Measurements from ENCODE around the gene ARPC4.
"Not testable (repeated sequence)": the region's sequence is repeated elsewhere in the genome, so short reads cannot be mapped to it uniquely, and the experiment has no call there.

ARPC4 gene

DNA sequence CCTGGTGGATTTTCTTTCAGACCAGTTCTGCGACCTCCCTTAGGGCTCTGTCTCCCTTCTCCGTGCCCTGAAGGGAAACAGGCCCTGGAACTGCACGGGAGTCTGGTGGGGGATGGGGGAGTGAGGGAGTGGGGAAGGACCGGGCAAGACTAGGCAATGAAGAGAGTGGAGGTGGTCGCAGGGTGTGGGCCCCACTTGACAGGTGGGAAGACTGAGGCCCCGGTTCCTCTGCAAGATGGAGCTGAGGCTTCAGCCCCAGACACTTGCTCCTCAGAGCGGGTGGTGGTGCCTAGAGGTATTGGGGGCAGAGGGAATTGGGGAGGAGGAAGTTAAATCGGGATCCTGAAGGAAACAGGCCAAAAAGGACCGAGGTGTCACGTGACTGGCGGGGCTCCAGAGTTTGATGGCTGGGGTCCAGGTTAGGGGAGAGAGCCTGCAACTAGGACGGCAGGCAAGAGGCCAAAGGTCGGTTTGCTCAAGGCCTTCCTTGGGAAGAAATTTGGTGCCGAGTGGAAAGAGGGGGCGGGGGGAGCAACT lies 22.5 kb upstream of the ARPC4 start:
- DNase-seq = no peak

GRCh38 chr3:9771007-9771406 lies 21.9 kb upstream of the ARPC4 start:
- DNase-seq = not testable (repeated sequence)

- no peak for DNase-seq
These were observed 15.8 kb upstream of the ARPC4 start for GRCh38 chr3:9776896-9777693.

- DNase-seq = no peak
These were observed 15.2 kb upstream of the ARPC4 start for GRCh38 chr3:9777694-9778021.

- DNase-seq = no peak
These were observed 14.5 kb upstream of the ARPC4 start for GRCh38 chr3:9778143-9779074.

- no peak for DNase-seq
These were observed 13.7 kb upstream of the ARPC4 start for GRCh38 chr3:9779075-9779593.

GRCh38 chr3:9779721-9780457 lies 13.0 kb upstream of the ARPC4 start:
- DNase-seq = no peak

DNA sequence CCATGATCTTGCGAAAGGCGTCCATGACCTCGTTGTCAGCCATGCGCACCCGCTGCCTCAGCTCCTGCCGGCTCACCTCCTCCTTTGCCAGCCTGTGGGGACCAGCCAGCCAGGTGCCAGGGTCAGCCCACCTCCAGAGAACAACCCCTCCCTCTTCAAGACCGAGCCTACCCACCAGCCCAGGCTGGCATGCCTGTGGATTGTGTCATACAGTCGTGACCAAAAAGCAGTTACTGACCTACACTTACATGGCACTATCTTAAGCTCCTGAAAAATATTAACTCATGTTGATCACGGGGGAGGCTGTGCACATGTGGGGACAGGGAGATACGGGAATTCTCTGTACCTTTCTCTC lies 12.4 kb upstream of the ARPC4 start:
- no peak for DNase-seq

- DNase-seq = no peak
These were observed 12.0 kb upstream of the ARPC4 start for GRCh38 chr3:9780910-9781309.

DNA sequence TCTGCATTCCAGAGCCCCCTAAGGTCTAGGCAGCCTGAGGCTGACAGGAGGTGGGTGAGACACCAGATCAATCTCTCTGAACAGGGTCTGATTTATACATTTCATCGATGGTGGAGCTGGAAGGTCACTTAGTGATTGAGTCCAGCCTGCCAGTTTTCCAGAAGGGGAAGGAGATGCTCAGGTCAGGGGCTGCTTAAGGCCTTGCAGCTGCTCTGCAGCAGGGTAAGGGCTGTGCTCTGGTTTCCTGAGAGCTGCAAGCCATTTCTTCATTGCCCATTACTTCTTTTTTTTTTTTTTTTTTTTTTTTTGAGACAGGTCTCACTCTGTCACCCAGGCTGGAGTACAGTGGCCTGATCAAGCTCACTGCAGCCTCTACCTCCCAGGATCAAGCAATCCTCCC lies 11.3 kb upstream of the ARPC4 start:
- DNase-seq = no peak

GRCh38 chr3:9781978-9782603 lies 10.8 kb upstream of the ARPC4 start:
- DNase-seq = no peak

- peak; percentile 48 for DNase-seq
These were observed 10.1 kb upstream of the ARPC4 start for GRCh38 chr3:9782770-9783169.

- no peak for DNase-seq
These were observed 8.9 kb upstream of the ARPC4 start for GRCh38 chr3:9783954-9784353.

GRCh38 chr3:9784965-9785364 lies 7.9 kb upstream of the ARPC4 start:
- no peak for DNase-seq

DNA sequence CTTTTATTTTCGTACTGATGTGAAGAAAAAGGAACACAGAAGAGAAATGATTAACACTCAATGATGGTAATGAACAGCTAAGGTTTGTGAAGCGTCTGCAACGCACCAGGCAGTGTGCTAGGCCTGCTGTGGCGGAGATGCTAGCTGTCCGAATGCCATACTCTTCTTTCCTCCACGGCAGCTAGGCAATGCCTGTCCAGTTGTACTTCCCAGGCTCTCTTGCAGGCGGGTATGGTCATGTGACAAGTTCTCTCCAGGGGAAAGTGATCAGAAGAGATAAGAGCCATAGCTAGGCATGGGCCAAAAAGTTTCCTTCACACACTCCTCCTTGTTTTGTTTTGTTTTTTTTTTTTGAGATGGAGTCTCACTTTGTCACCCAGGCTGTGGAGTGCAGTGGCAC lies 7.3 kb upstream of the ARPC4 start:
- DNase-seq = no peak

GRCh38 chr3:9786209-9786739 lies 6.6 kb upstream of the ARPC4 start:
- DNase-seq = no peak

DNA sequence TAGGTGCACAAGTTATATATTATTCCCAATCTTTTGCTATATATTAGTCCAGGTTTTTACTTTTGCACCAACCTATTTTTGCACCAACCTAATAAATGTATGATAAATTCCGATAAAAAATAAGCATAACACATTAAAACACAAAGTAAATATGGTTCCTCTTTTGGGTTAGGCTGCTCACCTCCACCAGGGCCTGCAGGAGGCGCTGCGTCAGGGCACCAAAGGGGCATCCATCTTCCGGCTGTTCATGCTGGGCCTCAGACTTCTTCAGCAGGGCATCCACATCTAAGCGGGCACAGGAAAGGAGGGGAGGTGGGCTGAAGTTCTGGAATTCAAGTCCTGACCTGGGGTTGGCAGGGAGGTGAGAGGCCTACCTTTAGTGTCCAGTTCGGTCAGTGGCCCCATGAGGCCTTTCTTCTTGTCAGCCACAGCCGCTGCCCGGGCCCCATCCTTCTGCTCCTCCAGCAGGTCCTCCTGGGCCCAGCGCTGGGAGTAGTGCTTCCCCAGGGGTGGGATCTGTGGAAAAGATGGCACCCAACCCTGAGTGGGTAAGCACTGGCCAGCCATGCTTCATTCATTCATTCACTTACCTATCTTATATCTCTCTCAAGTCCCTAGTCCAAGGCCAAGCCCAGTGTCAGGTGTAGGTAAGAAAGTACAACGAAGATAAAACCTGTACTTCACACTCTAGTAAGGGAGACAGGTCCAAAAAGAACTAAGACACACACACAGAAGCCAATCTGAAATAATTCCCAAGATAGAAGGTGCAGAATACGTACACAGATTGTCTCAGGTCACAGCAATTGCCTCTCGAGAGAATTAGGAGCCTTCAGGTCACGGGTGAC lies 5.8 kb upstream of the ARPC4 start:
- no peak for DNase-seq

GRCh38 chr3:9787714-9788113 lies 5.2 kb upstream of the ARPC4 start:
- no peak for DNase-seq

DNA sequence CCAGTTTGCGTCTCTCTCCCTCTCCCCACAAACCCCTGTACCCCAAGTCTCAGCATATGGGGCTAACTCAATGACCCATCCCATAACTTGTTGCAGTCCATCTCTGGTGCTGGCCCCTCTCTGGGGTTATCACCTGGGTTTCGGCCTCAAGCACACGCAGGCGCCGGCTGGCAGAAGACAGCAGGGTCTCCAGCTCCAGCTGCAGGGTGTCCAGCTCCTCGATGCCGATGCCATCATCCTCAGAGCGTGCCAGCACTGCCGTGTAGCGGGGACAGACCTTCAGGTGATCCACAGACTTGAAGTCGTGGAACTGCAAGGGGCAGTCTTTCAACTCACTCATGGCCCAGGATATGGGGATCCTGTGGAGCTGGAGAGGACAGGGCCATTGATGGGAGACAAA lies 1.8 kb upstream of the ARPC4 start:
- no peak for DNase-seq

GRCh38 chr3:9791790-9792404 lies 985 bp upstream of the ARPC4 start:
- DNase-seq = no peak

All from 8988T (cell line).